CD4-positive, alpha-beta T cell treated with Interleukin-4 for 1 hour (primary cell): ENCODE measurements around the gene BAD.
"Not testable (repeated sequence)": the region's sequence is repeated elsewhere in the genome, so short reads cannot be mapped to it uniquely, and the experiment has no call there.

Source experiments
- DNase-seq, 2 donors: peaks; one replicate each; pipeline ENCODE4 v3.0.0-alpha.2; 2020 to 2022

The BAD gene

DNA sequence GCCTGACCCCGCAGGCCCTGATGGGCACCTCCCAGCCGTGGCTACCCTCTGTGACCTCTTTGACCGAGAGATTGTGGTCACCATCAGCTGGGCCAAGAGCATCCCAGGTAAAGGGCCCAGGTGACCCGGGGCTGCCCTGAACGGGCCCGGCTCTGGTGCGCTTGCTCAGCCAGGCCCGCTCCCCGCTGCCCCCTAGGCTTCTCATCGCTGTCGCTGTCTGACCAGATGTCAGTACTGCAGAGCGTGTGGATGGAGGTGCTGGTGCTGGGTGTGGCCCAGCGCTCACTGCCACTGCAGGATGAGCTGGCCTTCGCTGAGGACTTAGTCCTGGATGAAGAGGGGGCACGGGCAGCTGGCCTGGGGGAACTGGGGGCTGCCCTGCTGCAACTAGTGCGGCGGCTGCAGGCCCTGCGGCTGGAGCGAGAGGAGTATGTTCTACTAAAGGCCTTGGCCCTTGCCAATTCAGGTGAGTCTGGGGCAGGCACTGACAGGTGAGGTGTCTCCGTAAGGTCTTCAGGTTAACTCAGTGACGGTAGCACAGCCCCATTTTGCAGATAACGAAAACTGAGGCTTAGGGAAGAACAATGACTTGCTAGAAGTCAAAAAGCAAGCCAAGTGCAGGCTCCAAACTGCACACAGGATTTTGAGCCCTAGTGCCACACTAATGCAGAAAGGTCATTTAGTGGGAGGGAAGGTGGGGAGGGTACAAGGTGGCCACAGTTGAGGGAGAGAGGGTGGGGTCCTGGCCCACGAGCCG lies 30.5 kb upstream of the BAD start:
- DNase-seq: no peak

DNA sequence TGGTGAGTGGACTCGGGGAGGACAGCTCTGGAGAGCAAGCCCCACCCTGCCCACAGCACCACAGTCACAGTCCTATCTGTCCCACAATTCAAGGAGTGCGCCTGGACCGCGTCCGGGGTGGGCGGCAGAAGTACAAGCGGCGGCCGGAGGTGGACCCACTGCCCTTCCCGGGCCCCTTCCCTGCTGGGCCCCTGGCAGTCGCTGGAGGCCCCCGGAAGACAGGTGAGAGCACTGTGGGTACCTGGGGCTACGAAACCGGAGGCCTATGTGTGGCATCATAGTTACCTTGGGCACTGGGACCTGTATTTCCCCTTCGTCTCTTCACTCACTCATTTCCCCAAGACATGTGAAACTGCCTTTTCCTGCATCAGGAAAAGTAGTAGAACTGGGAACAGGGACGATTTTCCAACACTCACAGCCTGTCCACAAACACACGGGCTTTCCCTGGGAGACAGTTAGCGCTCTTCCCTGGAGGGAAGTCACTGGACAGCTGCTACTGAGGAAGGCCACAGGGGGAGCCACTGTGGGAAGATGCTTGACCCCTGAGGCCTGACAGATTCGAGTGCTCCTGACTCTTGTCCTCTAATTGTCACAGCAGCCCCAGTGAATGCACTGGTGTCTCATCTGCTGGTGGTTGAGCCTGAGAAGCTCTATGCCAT lies 29.8 kb upstream of the BAD start:
- DNase-seq: no peak

DNA sequence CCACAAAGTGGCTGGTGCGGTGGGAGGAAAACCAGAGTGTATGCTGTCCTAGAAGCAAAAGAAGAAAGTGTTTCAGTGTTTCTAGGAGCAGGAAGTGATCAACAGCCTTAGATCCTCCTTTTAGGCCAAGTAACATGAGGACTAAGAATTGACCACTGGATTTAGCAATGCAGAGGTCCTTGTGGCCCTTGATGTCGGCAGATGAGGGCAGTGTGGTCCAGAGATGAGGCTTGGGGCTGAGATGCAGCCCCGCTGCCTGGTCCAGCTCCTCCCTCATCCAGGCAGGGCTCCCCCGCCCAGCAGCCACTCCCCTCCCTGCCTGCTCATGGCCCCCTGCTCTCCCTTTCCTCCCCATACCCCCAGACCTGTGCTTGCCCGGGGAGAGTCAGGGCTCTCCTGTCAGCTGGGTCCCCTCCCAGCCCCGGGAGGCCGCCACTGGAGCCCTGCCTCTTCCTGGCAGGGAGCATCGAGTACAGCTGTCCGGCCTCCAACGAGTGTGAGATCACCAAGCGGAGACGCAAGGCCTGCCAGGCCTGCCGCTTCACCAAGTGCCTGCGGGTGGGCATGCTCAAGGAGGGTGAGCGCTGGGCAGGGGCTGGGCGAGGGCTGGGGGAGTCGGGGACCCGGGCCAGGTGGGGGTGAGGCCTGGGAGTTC lies 29.2 kb upstream of the BAD start:
- DNase-seq: no peak

DNA sequence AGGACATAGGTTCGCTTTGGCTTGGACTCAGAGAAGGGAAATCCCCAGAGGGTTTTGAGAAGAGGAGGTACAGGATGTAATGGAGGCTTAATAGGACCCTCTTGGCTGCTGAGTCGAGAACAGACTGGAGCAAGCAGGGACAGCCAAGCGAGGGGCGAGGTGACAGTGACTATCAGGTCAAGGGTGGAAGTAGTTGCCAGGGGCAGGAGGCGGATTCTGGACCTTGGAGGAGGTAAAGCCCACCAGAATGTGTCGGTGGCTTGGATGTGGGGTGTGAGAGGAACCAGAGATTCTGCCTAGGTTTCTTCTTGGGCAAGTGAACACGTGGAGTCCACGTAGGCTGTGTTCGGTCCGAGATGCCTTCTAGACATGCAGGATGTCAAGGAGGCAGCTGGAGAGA lies 28.5 kb upstream of the BAD start:
- DNase-seq: no peak

DNA sequence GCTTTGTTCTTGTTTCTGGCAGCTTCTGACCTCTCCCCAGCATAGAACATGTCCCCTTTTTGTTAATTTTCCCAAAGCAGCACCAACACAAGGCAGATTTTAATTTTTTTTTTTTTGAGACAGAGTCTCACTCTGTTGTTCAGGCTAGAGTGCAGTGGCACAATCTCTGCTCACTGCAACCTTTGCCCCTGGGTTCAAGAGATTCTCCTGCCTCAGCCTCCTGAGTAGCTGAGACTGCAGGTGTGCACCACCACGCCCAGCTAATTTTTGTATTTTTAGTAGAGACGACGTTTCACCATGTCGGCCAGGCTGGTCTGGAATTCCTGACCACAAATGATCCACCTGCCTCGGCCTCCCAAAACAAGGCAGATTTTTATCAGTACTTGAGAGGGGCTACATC lies 23.3 kb upstream of the BAD start:
- not testable (repeated sequence) for DNase-seq

DNA sequence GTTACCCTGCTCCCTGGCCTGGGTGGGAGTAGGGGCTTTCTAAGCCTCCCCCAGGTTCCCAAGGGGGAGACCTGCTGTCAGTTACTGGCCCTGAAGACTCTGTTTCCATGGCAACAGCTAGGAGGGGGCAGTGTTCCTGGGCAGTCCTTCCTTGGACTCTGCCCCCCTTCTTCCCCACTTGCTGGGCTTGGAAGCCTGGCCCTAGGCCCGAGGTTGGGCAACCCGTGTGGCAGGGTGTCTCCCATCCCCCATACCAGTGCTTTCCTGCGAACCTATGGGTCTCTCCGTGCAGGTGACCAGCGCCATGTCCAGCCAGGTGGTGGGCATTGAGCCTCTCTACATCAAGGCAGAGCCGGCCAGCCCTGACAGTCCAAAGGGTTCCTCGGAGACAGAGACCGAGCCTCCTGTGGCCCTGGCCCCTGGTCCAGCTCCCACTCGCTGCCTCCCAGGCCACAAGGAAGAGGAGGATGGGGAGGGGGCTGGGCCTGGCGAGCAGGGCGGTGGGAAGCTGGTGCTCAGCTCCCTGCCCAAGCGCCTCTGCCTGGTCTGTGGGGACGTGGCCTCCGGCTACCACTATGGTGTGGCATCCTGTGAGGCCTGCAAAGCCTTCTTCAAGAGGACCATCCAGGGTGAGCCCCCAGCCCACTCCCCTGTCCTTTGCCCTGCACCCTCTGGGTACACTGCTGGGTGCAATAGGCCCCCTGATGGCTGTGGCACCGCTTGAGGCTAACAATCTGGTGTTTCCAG lies 22.6 kb upstream of the BAD start:
- no peak for DNase-seq

DNA sequence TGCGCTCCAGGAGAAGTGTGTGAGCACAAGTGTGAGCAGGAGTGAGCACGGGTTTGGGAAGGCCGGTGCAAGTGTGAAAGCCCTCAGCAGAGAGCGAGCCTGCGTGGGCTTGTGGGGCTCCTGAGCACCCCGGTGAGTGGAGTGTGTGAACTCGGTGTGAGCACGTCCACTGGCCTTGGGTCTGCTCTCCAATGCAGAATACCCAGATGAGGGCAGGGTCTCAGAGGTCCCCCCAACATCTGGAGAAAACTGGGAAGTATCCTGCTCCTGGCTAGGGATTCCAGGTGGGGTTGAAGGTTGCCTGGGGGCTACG lies 22.1 kb upstream of the BAD start:
- no peak for DNase-seq

DNA sequence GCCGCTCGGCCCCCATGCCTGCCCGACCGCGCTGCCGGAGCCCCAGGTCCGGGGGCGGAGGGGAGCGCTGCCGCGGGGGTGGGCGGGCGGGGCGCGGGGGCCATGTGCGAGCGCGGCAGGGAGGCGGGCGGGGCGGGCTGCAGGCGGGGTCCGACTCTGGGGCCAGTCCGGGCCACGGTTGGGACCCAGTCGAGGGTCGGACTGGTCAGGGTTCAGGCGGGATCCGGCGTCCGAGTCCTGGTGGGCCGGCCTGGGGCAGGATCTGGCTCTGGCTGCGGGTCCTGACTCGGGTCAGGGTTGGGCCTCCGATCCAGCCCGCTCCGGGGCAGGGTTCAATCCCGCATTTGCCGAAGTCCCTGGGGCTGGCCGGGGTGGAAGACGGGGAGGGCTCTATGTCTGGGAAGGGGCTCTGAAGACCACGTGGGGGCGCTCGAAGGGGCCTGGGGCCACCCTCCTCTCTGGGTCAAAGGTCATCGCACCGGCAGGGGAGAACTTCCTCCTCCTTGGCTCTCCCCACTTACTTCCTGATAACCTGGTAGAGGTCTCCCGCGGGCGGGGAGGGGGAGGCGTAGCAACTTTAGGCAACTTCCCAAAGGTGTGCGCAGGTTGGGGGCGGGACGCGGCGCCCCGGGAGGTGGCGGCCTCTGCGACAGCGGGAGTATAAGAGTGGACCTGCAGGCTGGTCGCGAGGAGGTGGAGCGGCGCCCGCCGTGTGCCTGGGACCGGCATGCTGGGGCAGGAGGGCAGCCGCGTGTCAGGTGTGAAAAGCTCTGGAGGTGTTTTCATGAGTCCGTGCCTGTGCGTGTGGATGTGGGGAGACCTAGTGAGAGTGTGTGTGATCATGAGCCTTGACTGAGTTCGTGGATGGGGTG lies 21.5 kb upstream of the BAD start:
- peak; percentile 79 for DNase-seq

DNA sequence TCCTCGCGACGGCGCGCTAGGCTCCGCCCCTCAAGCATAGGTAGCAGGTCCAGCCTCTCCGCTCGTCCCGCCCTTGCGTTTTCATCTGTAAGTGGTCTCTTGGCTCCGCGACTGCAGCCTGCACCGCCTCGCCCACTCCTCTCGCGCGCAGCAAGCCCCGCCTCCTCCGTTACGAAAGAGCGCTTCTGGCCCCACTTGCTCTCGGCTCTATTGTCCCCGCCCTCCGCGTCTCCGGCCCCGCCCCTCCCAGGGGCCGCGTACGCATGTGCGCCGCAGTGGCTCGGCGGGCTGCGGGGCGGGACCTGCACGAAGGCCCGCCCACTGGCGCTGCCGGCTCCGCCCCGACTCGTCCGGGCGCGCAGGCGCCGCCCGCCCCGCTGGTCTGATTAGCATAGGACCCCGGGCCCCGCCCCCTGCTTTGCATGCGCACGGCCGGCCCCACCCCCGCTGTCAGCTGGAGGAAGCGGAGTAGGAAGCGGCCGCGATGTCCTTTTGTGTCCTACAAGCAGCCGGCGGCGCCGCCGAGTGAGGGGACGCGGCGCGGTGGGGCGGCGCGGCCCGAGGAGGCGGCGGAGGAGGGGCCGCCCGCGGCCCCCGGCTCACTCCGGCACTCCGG lies 20.7 kb upstream of the BAD start, which contains the start of gene ESRRA:
Gene ESRRA, plus strand, starts transcription at position 450 of the 616 bp plus-strand sequence. CDS start 1,656 bp downstream, outside the sequence.
- peak; percentile 98 to 99 for DNase-seq

DNA sequence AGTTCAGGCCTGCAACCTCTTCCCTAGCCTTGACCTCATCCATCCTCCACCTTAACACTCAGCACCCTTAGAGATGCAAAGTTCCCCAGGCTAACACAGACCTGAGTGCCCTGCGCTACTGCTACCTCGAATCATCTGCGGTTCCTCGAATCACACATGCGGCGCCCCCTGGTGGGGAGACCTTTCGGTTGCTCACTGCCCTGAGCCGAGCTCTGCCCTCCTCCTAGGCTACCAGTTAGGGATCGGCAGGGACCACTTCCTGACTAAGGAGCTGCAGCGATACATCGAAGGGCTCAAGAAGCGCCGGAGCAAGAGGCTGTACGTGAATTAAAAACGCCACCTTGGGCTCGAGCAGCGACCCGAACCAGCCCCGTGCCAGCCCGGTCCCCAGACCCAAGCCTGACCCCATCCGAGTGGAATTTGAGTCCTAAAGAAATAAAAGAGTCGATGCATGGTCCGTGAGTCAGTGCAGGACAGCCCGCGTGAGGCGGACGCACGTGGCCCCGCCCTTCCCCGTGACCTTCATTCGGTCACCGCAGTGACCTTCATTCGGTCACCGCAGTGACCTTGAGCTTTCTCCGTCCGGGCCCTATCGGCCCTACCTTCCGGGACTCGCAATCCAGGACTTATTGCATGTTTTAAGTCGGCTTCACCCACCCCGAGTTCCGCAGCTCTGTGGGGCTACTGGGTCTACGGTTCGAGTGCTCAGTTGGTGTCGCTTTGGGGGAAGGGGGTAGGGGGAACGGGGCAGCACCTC lies 20.0 kb upstream of the BAD start:
- peak; percentile 92 for DNase-seq

DNA sequence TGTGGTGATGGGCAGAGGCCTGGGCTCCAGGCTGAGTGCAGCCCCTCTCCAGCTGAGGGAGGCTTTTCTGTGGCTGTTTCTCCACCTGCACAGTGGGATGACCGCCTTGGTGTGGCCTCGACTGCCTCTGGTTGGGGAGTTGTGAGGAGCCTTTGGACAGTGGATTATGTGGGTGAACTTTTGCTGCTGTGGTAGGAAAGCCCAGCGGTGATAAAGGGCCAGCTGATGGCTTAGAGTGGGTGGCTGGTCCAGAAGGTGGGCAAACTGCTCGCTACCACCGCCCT lies 19.5 kb upstream of the BAD start:
- no peak for DNase-seq

DNA sequence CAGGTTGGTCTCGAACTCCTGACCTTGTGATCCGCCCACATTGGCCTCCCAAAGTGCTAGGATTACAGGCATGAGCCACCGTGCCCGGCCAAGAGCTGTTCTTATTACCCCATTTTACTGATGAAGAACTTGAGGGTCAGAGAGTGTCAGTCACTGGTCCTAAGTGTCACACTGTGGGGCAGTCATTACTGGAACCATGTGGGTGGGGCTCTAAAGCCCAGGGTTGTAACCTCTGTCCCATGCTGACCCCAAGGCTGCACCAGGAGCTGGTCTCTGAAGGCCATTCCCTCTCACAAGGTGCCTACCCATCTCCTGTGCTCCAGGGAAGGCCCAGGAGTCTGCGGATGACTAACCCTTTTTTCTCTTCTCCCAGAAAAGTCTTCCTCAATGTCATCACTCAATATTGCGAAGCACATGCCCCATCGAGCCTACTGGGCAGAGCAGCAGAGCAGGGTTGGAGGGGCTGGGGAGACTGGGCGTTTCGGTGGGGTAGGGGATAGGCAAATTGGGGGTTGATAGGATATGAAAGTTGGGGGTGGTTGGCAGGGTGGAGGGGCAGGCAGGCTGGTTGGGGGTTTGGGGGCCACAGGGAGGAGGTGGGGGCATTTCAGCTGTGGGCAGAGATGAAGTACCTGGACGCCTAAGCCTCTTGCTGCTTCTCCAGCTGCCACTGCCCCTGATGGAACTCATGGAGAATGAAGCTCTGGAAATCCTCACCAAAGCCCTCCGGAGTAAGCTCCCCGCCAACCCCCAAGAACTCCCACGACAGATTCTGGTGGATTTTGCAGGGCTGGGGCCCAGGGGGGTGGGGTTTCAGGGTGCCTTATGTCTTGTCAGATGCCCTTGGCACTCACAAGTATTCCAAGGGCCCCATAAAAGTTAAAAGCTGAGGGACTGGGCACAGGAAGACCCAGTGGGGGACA lies 18.9 kb upstream of the BAD start:
- no peak for DNase-seq

DNA sequence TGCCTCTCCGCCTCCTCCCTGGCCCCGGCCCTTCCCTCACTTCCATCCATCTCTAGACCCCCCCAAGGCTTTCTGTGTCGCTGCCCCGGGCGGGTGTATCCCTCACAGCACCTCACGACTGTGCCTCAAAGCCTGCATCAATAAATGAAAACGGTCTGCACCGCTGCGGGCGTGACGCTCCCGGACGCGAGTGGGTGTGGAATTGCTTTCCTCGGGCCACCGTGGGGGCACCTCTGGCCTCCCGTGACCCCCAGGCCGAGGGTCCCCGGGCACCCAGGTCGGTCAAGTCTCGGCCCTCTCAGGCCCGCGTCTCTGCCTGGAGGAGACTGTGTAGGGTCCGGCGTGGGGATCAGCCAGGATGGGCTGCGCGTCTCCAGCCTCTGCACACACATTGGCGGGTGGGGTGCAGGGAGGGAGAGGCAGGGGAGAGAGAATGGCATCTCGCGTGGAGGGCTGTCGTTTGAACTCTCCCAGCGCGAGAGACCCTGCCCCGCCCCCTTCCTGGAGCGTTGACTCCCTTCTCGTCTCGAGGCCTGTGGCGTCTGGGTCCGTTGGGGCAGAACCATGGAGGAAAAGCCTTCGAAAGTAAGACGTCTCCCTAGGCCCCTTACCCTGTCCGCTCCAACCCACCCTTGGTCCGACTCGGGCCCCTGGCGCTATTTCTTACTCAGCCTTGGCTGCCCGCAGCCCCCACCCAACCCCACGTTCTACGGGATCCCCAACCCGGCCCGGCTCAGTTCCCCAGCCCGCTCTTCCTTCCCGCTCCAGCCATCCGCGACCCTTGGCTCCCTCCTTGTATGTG lies 15.6 kb upstream of the BAD start, which contains the start of gene CATSPERZ:
Gene CATSPERZ, plus strand, starts transcription at position 512 of the 802 bp plus-strand sequence. Its CDS starts 53 bp downstream, at position 565.
- no peak for DNase-seq

DNA sequence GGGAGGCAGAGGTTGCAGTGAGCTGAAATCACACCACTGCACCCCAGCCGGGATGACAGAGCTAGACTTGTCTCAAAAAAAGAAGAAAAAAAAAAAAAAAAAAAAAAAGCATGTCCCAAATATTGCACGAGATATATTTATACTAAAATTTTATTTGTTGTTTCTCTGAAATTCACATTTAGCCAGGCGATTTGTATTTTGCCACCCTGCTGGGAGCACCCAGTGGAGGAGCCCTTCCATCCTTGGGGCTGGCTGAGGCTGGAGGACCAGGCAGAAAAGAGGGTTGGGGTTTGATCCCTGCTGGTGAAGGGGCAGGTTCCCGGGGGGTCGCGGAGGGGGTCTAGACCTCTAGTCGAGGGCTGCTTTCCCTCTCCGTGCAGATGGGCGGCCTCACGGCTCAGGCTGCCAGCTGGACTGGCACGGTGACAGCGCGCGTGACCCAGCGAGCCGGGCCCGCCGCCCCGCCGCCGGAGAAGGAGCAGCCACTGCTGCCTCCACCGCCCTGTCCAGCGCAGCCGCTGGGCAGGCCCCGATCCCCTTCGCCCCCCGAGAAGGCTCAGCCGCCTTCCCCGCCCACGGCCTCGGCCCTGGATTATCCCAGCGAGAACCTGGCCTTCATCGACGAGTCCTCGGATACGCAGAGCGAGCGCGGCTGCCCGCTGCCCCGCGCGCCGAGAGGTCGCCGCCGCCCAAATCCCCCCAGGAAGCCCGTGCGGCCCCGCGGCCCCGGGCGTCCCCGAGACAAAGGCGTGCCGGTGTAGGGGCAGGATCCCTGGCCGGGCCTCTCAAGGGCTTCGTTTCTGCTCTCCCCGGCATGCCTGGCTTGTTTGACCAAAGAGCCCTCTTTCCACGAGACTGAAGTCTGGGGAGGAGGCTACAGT lies 14.7 kb upstream of the BAD start:
- DNase-seq: no peak

DNA sequence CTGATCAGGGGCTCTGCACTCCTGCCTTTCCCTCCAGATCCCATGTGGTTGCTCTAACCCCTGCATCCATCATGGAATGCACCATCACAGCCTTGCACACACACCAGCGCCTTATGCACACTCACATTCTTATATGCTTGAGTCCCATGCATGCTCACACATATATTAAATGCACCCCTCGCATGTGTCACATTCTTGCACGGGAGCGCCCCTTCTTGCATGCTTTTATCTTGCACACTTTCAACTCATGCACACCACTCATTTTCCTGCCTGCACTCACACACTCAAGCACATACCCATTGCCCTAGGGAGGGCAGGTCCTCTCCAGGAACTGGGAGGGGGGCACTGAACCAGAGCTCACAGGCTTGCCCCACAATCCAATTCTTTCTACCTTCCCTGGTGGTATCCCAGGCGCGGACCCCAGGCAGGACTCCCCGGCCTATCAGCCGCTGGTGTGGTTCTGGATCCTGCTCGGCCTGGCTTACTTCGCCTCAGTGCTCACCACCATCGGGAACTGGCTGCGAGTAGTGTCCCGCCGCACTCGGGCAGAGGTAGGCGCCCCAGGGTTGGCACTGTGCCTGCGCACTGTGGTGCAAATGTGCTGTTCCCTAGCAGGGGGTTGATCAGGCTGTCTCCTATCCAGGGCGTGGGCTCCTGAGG lies 13.4 kb upstream of the BAD start:
- DNase-seq: no peak

DNA sequence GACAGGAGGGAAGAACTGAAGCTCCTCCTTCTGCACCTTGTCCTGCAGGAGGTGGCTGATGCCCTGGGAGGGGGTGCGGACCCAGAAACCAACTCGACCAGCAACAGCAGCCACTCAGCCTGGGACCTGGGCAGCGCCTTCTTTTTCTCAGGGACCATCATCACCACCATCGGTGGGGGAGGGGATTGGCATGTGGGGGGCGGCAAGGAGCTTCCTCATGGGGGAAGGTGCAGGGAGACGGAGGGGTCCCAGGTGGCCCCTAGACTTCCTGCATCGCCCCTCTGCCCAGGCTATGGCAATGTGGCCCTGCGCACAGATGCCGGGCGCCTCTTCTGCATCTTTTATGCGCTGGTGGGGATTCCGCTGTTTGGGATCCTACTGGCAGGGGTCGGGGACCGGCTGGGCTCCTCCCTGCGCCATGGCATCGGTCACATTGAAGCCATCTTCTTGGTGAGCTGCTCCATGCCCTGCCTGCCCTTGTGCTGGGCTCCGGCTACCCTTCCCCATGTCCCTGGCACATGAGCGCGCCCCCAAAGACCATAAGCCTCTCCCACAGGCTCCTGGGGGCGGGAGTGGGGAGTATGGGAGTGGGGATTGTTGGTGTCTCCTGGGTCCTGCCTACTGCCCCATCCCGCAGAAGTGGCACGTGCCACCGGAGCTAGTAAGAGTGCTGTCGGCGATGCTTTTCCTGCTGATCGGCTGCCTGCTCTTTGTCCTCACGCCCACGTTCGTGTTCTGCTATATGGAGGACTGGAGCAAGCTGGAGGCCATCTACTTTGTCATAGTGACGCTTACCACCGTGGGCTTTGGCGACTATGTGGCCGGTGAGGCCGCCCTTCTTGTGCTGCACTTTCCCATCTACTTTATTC lies 12.6 kb upstream of the BAD start:
- DNase-seq: no peak

DNA sequence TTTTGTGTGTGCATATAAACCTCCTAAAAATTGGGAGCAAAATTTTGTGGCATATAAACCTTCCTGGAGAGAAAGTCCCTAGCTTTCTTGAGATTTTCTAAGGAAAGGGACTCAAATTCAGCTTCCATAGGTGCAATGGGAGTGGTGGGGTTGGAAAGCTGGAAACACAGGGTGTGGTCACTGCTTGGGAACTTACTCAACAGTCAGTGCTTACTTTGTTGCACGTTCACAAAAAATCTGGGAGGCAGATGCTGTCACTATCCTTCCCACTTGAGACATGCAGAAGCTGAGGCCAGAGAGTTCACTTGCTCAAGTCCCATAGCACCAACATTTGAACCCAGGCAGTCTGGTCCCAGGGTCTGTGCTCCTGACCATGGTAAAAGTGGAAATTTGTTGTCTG lies 11.8 kb upstream of the BAD start:
- no peak for DNase-seq
